Measurements from ENCODE around the gene C1QTNF2. TPM values are rescaled to one million over a fixed set of nuclear protein-coding genes. Genes with fewer than 3 reads are reported as not detected.

C1QTNF2 gene
- total and polyA plus RNA-seq, 2 of the 8 experiments (the other 6 are each of a cell fraction or from before 2014, with no cell fraction given): 1.0 to 2.0 TPM

- H2BK5ac ChIP-seq (ENCODE audit: low read depth, low read length): no peak overlapping the region
- H3K4me3 ChIP-seq (ENCODE audit: extremely low read depth in 1 of 4, insufficient read depth in 2 of 4, low read depth in 3 of 4, low read length in 4 of 4): no peak overlapping the region
- no peak overlapping the region for H3K9ac ChIP-seq (replicated peaks in 1 of 4; ENCODE audit: extremely low read depth in 1 of 4, low read depth in 3 of 4, low read length in 3 of 4)
- H4K20me1 ChIP-seq (replicated peaks in 1 of 2; ENCODE audit: control insufficient read depth in 1 of 2, insufficient read depth in 2 of 2, low read length in 2 of 2): no peaks in the 10 kb centered on the region
- no peaks in the 10 kb centered on the region for H3K79me1 ChIP-seq (ENCODE audit: low read depth, low read length)
- H3K23ac ChIP-seq (ENCODE audit: insufficient read length): no peak overlapping the region
- H4K8ac ChIP-seq (ENCODE audit: extremely low read depth, insufficient read depth, low read length): no peak overlapping the region
- no peak overlapping the region for H2AFZ ChIP-seq (ENCODE audit: low read length)
- no peak overlapping the region for H3K27ac ChIP-seq (ENCODE audit: low read depth, low read length)
- no peak for FAIRE-seq
- TF ChIP-seq JUN (IDR thresholded peaks at IDR 0.05; ENCODE audit: low read depth, low read length) (no peak), CREB1 (IDR thresholded peaks at IDR 0.05) (no peak), CBX8 (IDR thresholded peaks at IDR 0.05; ENCODE audit: borderline replicate concordance, low read depth, low read length) (no peak), SUZ12 (IDR thresholded peaks at IDR 0.05; ENCODE audit: low read length) (no peak), CBX5 (IDR thresholded peaks at IDR 0.05; ENCODE audit: low read depth, low read length) (no peak), RFX5 (IDR thresholded peaks at IDR 0.05; ENCODE audit: borderline replicate concordance, low read depth, low read length) (no peak), TCF12 (IDR thresholded peaks at IDR 0.05; ENCODE audit: low read depth, low read length) (no peak), BCL11A (IDR thresholded peaks at IDR 0.05; ENCODE audit: low read depth in 2 of 2, low read length in 2 of 2) (no peak), MAFK (IDR thresholded peaks at IDR 0.05; ENCODE audit: low read depth, low read length) (no peak)
- DNase-seq (ENCODE audit: low read depth in 1 of 2, low spot score in 2 of 2): no peak
- H3K4me1 ChIP-seq (replicated peaks in 1 of 4; ENCODE audit: control insufficient read depth in 3 of 4, insufficient read depth in 4 of 4, low read length in 3 of 4): peaks cover 0 to 5% (median 4%) of the 10 kb centered on the region in 4 experiments; a peak in 5 of 7 replicates
- no peaks in the 10 kb centered on the region for H3K23me2 ChIP-seq (ENCODE audit: low read depth, low read length)
- no peak overlapping the region for H4K5ac ChIP-seq (ENCODE audit: insufficient read length, low read depth, low read length)
- no peak overlapping the region for H2BK20ac ChIP-seq (ENCODE audit: low read length)
- no peak overlapping the region for H4K91ac ChIP-seq (replicated peaks; ENCODE audit: insufficient read length, low read length)
- H3K79me2 ChIP-seq (ENCODE audit: control insufficient read depth in 1 of 2, insufficient read depth in 2 of 2, low read length in 2 of 2): no peaks in the 10 kb centered on the region
- no peak overlapping the region for H2AK5ac ChIP-seq (ENCODE audit: low read depth, low read length)
- H3K4ac ChIP-seq (replicated peaks; ENCODE audit: insufficient read length, low read depth, low read length): no peak overlapping the region
- H3K4me2 ChIP-seq (ENCODE audit: insufficient read depth in 1 of 2, low read depth in 2 of 2, low read length in 2 of 2): no peak overlapping the region
- ChIA-PET CTCF (ENCODE audit: partially characterized antibody) (interaction anchor here (1.2 to 12.9 kb wide), 6 partner anchors 25 to 260 kb away, joined by 3 to 231 read pairs (median 38); no protein-coding TSS in a partner anchor), POLR2A (ENCODE audit: partially characterized antibody) (interaction anchor here (1.1 to 1.3 kb wide), 2 partner anchors 28 to 53 kb away, joined by 3 read pairs; no protein-coding TSS in a partner anchor)
- H3K14ac ChIP-seq (ENCODE audit: insufficient read length): no peak overlapping the region
- H3K27me3 ChIP-seq (replicated peaks in 1 of 4; ENCODE audit: control insufficient read depth in 3 of 4, extremely low read depth in 1 of 4, insufficient read depth in 3 of 4, low read length in 3 of 4): no peaks in the 10 kb centered on the region; a peak in 1 of 7 replicates
- H3K18ac ChIP-seq (ENCODE audit: extremely low read depth, low read length): no peak overlapping the region
- no peak overlapping the region for H3K56ac ChIP-seq (replicated peaks; ENCODE audit: insufficient read length, low read depth, low read length)
- no peak overlapping the region for H2BK15ac ChIP-seq (ENCODE audit: low read length)
- H2BK120ac ChIP-seq (replicated peaks; ENCODE audit: low read depth, low read length): no peak overlapping the region
- no peaks in the 10 kb centered on the region for H3K9me3 ChIP-seq (ENCODE audit: insufficient read depth in 2 of 2, low read depth in 1 of 2, low read length in 1 of 2)
- WGBS, 2 experiments (ENCODE audit: extremely low coverage in 1 of 2, insufficient coverage in 1 of 2, insufficient read length in 1 of 2, insufficient replicate concordance in 2 of 2, low coverage in 1 of 2, low lambda C conversion rate in 2 of 2, missing lambda C conversion rate in 1 of 2): 88% methylated on average over 6 of the region's 6 CpGs; no CpG with 5 or more reads in 1 of the 2 experiments
- no peak overlapping the region for H2BK12ac ChIP-seq (ENCODE audit: low read depth, low read length)
- no peaks in the 10 kb centered on the region for H3K36me3 ChIP-seq (ENCODE audit: control insufficient read depth in 2 of 4, insufficient read depth in 4 of 4, low read length in 3 of 4)
These were observed 29.0 kb downstream of the C1QTNF2 start for GRCh38 chr5:160341309-160341870.
